GM21526 (cell line): Measurements from ENCODE around the gene ONECUT3.
"Not testable (repeated sequence)": the region's sequence is repeated elsewhere in the genome, so short reads cannot be mapped to it uniquely, and the experiment has no call there.

ENCODE experiments used
- ATAC-seq: cut with Tn5 transposase; IDR thresholded peaks from one replicate; pipeline ENCODE4 v1.9.1; 2021; ENCODE audit warnings: moderate library complexity; ENCODE audit not compliant: unreplicated experiment, low FRiP score

ONECUT3 gene

GRCh38 chr19:1752757-1753728, at the start of gene ONECUT3:
Gene ONECUT3, plus strand, starts transcription at chr19:1753506. Its CDS starts 157 bp downstream, at chr19:1753663.
- ATAC-seq: no peak

- ATAC-seq: no peak
These were observed 49.0 kb upstream of the ONECUT3 start for GRCh38 chr19:1704339-1704738.

GRCh38 chr19:1705367-1705766, 47.9 kb upstream of the ONECUT3 start:
- ATAC-seq: no peak

- ATAC-seq: not testable (repeated sequence)
These were observed 46.7 kb upstream of the ONECUT3 start for GRCh38 chr19:1706646-1707045.

- ATAC-seq: no peak
These were observed 46.1 kb upstream of the ONECUT3 start for GRCh38 chr19:1707240-1707639.

- no peak for ATAC-seq
These were observed 40.1 kb upstream of the ONECUT3 start for GRCh38 chr19:1713170-1713569.

GRCh38 chr19:1715540-1715939, 37.8 kb upstream of the ONECUT3 start:
- ATAC-seq: no peak

GRCh38 chr19:1717200-1717969, 35.9 kb upstream of the ONECUT3 start:
- ATAC-seq: no peak

- ATAC-seq: no peak
These were observed 35.4 kb upstream of the ONECUT3 start for GRCh38 chr19:1717970-1718264.

GRCh38 chr19:1718420-1719291, 34.6 kb upstream of the ONECUT3 start:
- no peak for ATAC-seq

GRCh38 chr19:1719519-1719918, 33.8 kb upstream of the ONECUT3 start:
- ATAC-seq: no peak

- ATAC-seq: no peak
These were observed 33.1 kb upstream of the ONECUT3 start for GRCh38 chr19:1720237-1720636.

GRCh38 chr19:1725100-1726064, 27.9 kb upstream of the ONECUT3 start:
- no peak for ATAC-seq

- no peak for ATAC-seq
These were observed 24.3 kb upstream of the ONECUT3 start for GRCh38 chr19:1728816-1729567.

GRCh38 chr19:1729568-1729925, 23.8 kb upstream of the ONECUT3 start:
- no peak for ATAC-seq

- no peak for ATAC-seq
These were observed 23.1 kb upstream of the ONECUT3 start for GRCh38 chr19:1730157-1730556.

GRCh38 chr19:1734321-1734966, 18.9 kb upstream of the ONECUT3 start:
- no peak for ATAC-seq

GRCh38 chr19:1736280-1736679, 17.0 kb upstream of the ONECUT3 start:
- ATAC-seq: no peak
